H9 (cell line): ENCODE results near the gene ZNF768. TPM values are rescaled to one million over a fixed set of nuclear protein-coding genes. Genes with fewer than 3 reads are reported as not detected.

Experiments used
- DNase-seq: peaks from one replicate; pipeline ENCODE4 v3.0.0-alpha.2; 2017
- H2AFZ ChIP-seq: one replicate; pipeline ENCODE4 v1.6.1; 2013; ENCODE audit warnings: mild to moderate bottlenecking, low read length, control low read depth, moderate library complexity
- H2AK5ac ChIP-seq: 2 replicates; pipeline ENCODE4 v1.6.1; 2013; ENCODE audit warnings: low read length, control low read depth, mixed read lengths; ENCODE audit not compliant: insufficient read length
- H2BK120ac ChIP-seq: one replicate; pipeline ENCODE4 v1.6.1; 2013; ENCODE audit warnings: low read depth, mild to moderate bottlenecking, low read length, control low read depth, inconsistent platforms; ENCODE audit not compliant: poor library complexity, severe bottlenecking
- H2BK12ac ChIP-seq: 2 replicates; pipeline ENCODE4 v1.6.1; 2013; ENCODE audit warnings: low read length, control low read depth, mixed read lengths, low read depth; ENCODE audit not compliant: insufficient read length
- H2BK15ac ChIP-seq: 2 replicates; pipeline ENCODE4 v1.6.1; 2013; ENCODE audit warnings: low read depth, low read length, control low read depth
- H2BK20ac ChIP-seq: one replicate; pipeline ENCODE4 v1.6.1; 2013; ENCODE audit warnings: low read depth, mild to moderate bottlenecking, low read length, control low read depth, inconsistent platforms; ENCODE audit not compliant: poor library complexity, severe bottlenecking
- H2BK5ac ChIP-seq: 2 replicates; pipeline ENCODE4 v1.6.1; 2013; ENCODE audit warnings: low read length, control low read depth, mixed read lengths; ENCODE audit not compliant: insufficient read length
- H3K14ac ChIP-seq: 2 replicates; pipeline ENCODE4 v1.6.1; 2013; ENCODE audit warnings: low read length, control low read depth; ENCODE audit not compliant: insufficient read depth
- H3K18ac ChIP-seq: 2 replicates; pipeline ENCODE4 v1.6.1; 2013; ENCODE audit warnings: low read depth, mild to moderate bottlenecking, mixed read lengths, low read length, control low read depth; ENCODE audit not compliant: insufficient read length
- H3K23ac ChIP-seq: 2 replicates; pipeline ENCODE4 v1.6.1; 2013; ENCODE audit warnings: low read length, control low read depth, mixed read lengths, low read depth; ENCODE audit not compliant: insufficient read length
- H3K23me2 ChIP-seq: 2 replicates; pipeline ENCODE4 v1.6.1; 2013; ENCODE audit warnings: low read depth, mild to moderate bottlenecking, mixed read lengths, low read length, control low read depth; ENCODE audit not compliant: insufficient read length, poor library complexity, severe bottlenecking
- H3K27ac ChIP-seq: 2 replicates; pipeline ENCODE4 v1.5.1; 2013; ENCODE audit warnings: low read length, control low read depth, mixed read lengths, low read depth; ENCODE audit not compliant: insufficient read length
- H3K27me3 ChIP-seq: 2 replicates; pipeline ENCODE4 v1.6.1; 2013; ENCODE audit warnings: low read length, control low read depth, inconsistent platforms; ENCODE audit not compliant: insufficient read depth
- H3K4ac ChIP-seq: 2 replicates; pipeline ENCODE4 v1.6.1; 2013; ENCODE audit warnings: low read depth, mild to moderate bottlenecking, control low read depth, inconsistent platforms, low read length, moderate library complexity
- H3K4me1 ChIP-seq: 2 replicates; pipeline ENCODE4 v1.6.1; 2013; ENCODE audit warnings: low read length, control low read depth, inconsistent platforms; ENCODE audit not compliant: insufficient read depth
- H3K4me2 ChIP-seq: 2 replicates; pipeline ENCODE4 v1.6.1; 2013; ENCODE audit warnings: low read length, control low read depth, mixed read lengths; ENCODE audit not compliant: insufficient read length, insufficient read depth
- H3K56ac ChIP-seq: 2 replicates; pipeline ENCODE4 v1.6.1; 2013; ENCODE audit warnings: low read depth, mild to moderate bottlenecking, mixed read lengths, low read length, control low read depth; ENCODE audit not compliant: insufficient read length
- H3K79me1 ChIP-seq: 2 replicates; pipeline ENCODE4 v1.6.1; 2013; ENCODE audit warnings: low read depth, mild to moderate bottlenecking, moderate library complexity, low read length, control low read depth, inconsistent platforms; ENCODE audit not compliant: insufficient read depth, poor library complexity, severe bottlenecking
- H3K79me2 ChIP-seq: 2 replicates; pipeline ENCODE4 v1.6.1; 2013; ENCODE audit warnings: low read length, control low read depth, inconsistent platforms; ENCODE audit not compliant: insufficient read depth
- H3K9ac ChIP-seq: 2 replicates; pipeline ENCODE4 v1.6.1; 2013; ENCODE audit warnings: low read length, control low read depth, mixed read lengths; ENCODE audit not compliant: insufficient read length; ENCODE audit errors: extremely low read depth
- H3K9me3 ChIP-seq: one replicate; pipeline ENCODE4 v1.6.1; 2013; ENCODE audit warnings: low read depth, low read length, inconsistent platforms; ENCODE audit not compliant: control insufficient read depth
- H3T11ph ChIP-seq: one replicate; pipeline ENCODE4 v1.6.1; 2013; ENCODE audit warnings: mild to moderate bottlenecking, low read length, control low read depth, inconsistent platforms
- H4K20me1 ChIP-seq: one replicate; pipeline ENCODE4 v1.6.1; 2013; ENCODE audit not compliant: control insufficient read depth, insufficient read length, insufficient read depth
- H4K5ac ChIP-seq: 2 replicates; pipeline ENCODE4 v1.6.1; 2013; ENCODE audit warnings: low read depth, mild to moderate bottlenecking, mixed read lengths, low read length, control low read depth; ENCODE audit not compliant: insufficient read length
- H4K8ac ChIP-seq: replicated peaks from 2 replicates; pipeline ENCODE4 v1.6.1; 2013; ENCODE audit warnings: low read length, control low read depth, mixed read lengths, low read depth; ENCODE audit not compliant: insufficient read length
- H4K91ac ChIP-seq: 2 replicates; pipeline ENCODE4 v1.6.1; 2013; ENCODE audit warnings: low read depth, mild to moderate bottlenecking, moderate library complexity, mixed read lengths, low read length, control low read depth; ENCODE audit not compliant: insufficient read length
- H3K27ac Mint-ChIP-seq, 3 experiments: 2 replicates in 2 of 3; 3 replicates in 1 of 3; pipeline ENCODE4 v1.8.0; 2020 to 2021; ENCODE audit warnings: mixed read lengths in 3 of 3, mild to moderate bottlenecking in 1 of 3, moderate library complexity in 1 of 3
- H3K27me3 Mint-ChIP-seq: 2 replicates; pipeline ENCODE4 v1.8.0; 2021; ENCODE audit warnings: low read depth, mild to moderate bottlenecking, moderate library complexity, mixed read lengths
- H3K36me3 Mint-ChIP-seq, 3 experiments: 2 replicates in 2 of 3; 3 replicates in 1 of 3; pipeline ENCODE4 v1.8.0; 2020 to 2021; ENCODE audit warnings: low read depth in 3 of 3, mixed read lengths in 3 of 3; ENCODE audit not compliant: insufficient read depth in 1 of 3
- H3K4me1 Mint-ChIP-seq, 2 experiments: 2 replicates each; pipeline ENCODE4 v1.8.0; 2020; ENCODE audit warnings: mixed read lengths in 2 of 2
- H3K4me3 Mint-ChIP-seq, 2 experiments: 2 replicates in 1 of 2; 3 replicates in 1 of 2; pipeline ENCODE4 v1.8.0; 2020 to 2021; ENCODE audit warnings: mild to moderate bottlenecking in 2 of 2, mixed read lengths in 2 of 2, moderate library complexity in 1 of 2
- H3K9me3 Mint-ChIP-seq, 2 experiments: 2 replicates in 1 of 2; 3 replicates in 1 of 2; pipeline ENCODE4 v1.8.0; 2020; ENCODE audit warnings: mild to moderate bottlenecking in 2 of 2, mixed read lengths in 2 of 2, moderate library complexity in 1 of 2
- CTCF ChIP-seq: fragments of 200-600 bp; sonication (generic); conservative IDR thresholded peaks from 3 replicates; pipeline ENCODE4 v1.8.0; 2021; ENCODE audit warnings: antibody characterized with exemption, mild to moderate bottlenecking
- WGBS: extraction: QIAGEN DNeasy Blood & Tissue Kit; methylation state at CpG from one replicate; pipeline ENCODE4 v1.1.7; 2013; ENCODE audit warnings: missing lambda C conversion rate, low lambda C conversion rate, mixed read lengths; ENCODE audit not compliant: insufficient read length; ENCODE audit errors: extremely low coverage; 5-methylcytosine and 5-hydroxymethylcytosine counted together
- total RNA-seq: library from RNA; stranded (reverse); gene quantifications from 2 replicates; pipeline ENCODE4 v1.2.1, GENCODE V29; 2021

ZNF768 gene
- total RNA-seq, 1 experiment from 2014 or later, result 40.0 TPM

- H3T11ph ChIP-seq, result no peak overlapping the region
- H3K56ac ChIP-seq, result no peak overlapping the region
- no peak overlapping the region for H2AK5ac ChIP-seq
- no peaks in the 10 kb centered on the region for H4K20me1 ChIP-seq
- H3K18ac ChIP-seq, result no peak overlapping the region
- no peaks in the 10 kb centered on the region for H3K79me1 ChIP-seq
- no peak overlapping the region for H3K14ac ChIP-seq
- no peak overlapping the region for H4K5ac ChIP-seq
- no peak for TF ChIP-seq CTCF
- no peak overlapping the region for H2BK12ac ChIP-seq
- H3K36me3 Mint-ChIP-seq, result no peaks in the 10 kb centered on the region
- H2BK15ac ChIP-seq, result no peak overlapping the region
- no peak overlapping the region for H2BK120ac ChIP-seq
- H3K23me2 ChIP-seq, result no peaks in the 10 kb centered on the region
- H3K27me3 ChIP-seq, result no peaks in the 10 kb centered on the region
- no peak overlapping the region for H3K27ac Mint-ChIP-seq
- H4K91ac ChIP-seq, result no peak overlapping the region
- H4K8ac ChIP-seq, result no peak overlapping the region
- no peak overlapping the region for H3K27ac ChIP-seq
- peaks cover 9 to 20% of the 10 kb centered on the region in 2 experiments for H3K4me1 Mint-ChIP-seq
- H3K4me3 Mint-ChIP-seq, result no peak overlapping the region
- no peak overlapping the region for H3K23ac ChIP-seq
- no peaks in the 10 kb centered on the region; the same call in 1 of the 2 replicates for H3K4me1 ChIP-seq
- no peak for DNase-seq
- H3K4me2 ChIP-seq, result no peak overlapping the region
- no peaks in the 10 kb centered on the region for H3K9me3 ChIP-seq
- H3K4ac ChIP-seq, result no peak overlapping the region
- no peak overlapping the region for H3K9ac ChIP-seq
- H2AFZ ChIP-seq, result no peak overlapping the region
- no peaks in the 10 kb centered on the region; a peak in 3 of 5 replicates for H3K9me3 Mint-ChIP-seq
- no peak overlapping the region for H2BK20ac ChIP-seq
- no peaks in the 10 kb centered on the region for H3K79me2 ChIP-seq
- H2BK5ac ChIP-seq, result no peak overlapping the region
- WGBS, result no CpG with 5 or more reads among the region's 11 CpGs
- H3K27me3 Mint-ChIP-seq, result peaks cover 15% of the 10 kb centered on the region
These were observed 32.4 kb downstream of the ZNF768 start for GRCh38 chr16:30493941-30494488.
